Mesendoderm (in vitro differentiated cells): ENCODE results near the gene NPIPA3. TPM values are rescaled to one million over a fixed set of nuclear protein-coding genes. Genes with fewer than 3 reads are reported as not detected.
"Not testable (repeated sequence)": the region's sequence is repeated elsewhere in the genome, so short reads cannot be mapped to it uniquely, and the experiment has no call there.

ENCODE experiments used
- DNase-seq: peaks from one replicate; pipeline ENCODE4 v3.0.0; 2013
- H2AK5ac ChIP-seq: 2 replicates; pipeline ENCODE4 v1.6.1; 2013; ENCODE audit warnings: low read length, inconsistent platforms
- H2BK120ac ChIP-seq: 2 replicates; pipeline ENCODE4 v1.6.1; 2013; ENCODE audit warnings: low read depth, mild to moderate bottlenecking, low read length, moderate library complexity, mixed read lengths
- H2BK15ac ChIP-seq: replicated peaks from 2 replicates; pipeline ENCODE4 v1.6.1; 2013; ENCODE audit warnings: low read depth, mild to moderate bottlenecking, moderate library complexity
- H2BK5ac ChIP-seq: 2 replicates; pipeline ENCODE4 v1.6.1; 2013; ENCODE audit warnings: low read length, inconsistent platforms
- H3K18ac ChIP-seq: 2 replicates; pipeline ENCODE4 v1.6.1; 2013; ENCODE audit warnings: mild to moderate bottlenecking, low read length, mixed read lengths
- H3K23ac ChIP-seq: one replicate; pipeline ENCODE4 v1.6.1; 2013; ENCODE audit warnings: low read length
- H3K27ac ChIP-seq: 2 replicates; pipeline ENCODE4 v1.5.1; 2013; ENCODE audit warnings: low read depth, mild to moderate bottlenecking, inconsistent platforms, low read length, moderate library complexity
- H3K27me3 ChIP-seq: 2 replicates; pipeline ENCODE4 v1.6.1; 2013; ENCODE audit warnings: low read length, control low read depth, mild to moderate bottlenecking, inconsistent platforms; ENCODE audit not compliant: insufficient read depth, poor library complexity
- H3K36me3 ChIP-seq: 2 replicates; pipeline ENCODE4 v1.6.1; 2013; ENCODE audit warnings: low read length, inconsistent platforms; ENCODE audit not compliant: control insufficient read depth, insufficient read depth
- H3K4ac ChIP-seq: one replicate; pipeline ENCODE4 v1.6.1; 2013; ENCODE audit warnings: low read depth, mild to moderate bottlenecking, low read length, moderate library complexity
- H3K4me1 ChIP-seq: 2 replicates; pipeline ENCODE4 v1.6.1; 2013; ENCODE audit warnings: low read depth, low read length, inconsistent platforms; ENCODE audit not compliant: control insufficient read depth
- H3K4me2 ChIP-seq: 2 replicates; pipeline ENCODE4 v1.6.1; 2013; ENCODE audit warnings: low read length
- H3K4me3 ChIP-seq: 2 replicates; pipeline ENCODE4 v1.5.1; 2013; ENCODE audit warnings: mild to moderate bottlenecking, low read length
- H3K56ac ChIP-seq: one replicate; pipeline ENCODE4 v1.6.1; 2013; ENCODE audit warnings: low read length
- H3K79me1 ChIP-seq: 2 replicates; pipeline ENCODE4 v1.6.1; 2013; ENCODE audit warnings: low read length, inconsistent platforms
- H3K79me2 ChIP-seq: 2 replicates; pipeline ENCODE4 v1.6.1; 2013; ENCODE audit warnings: mild to moderate bottlenecking, low read length; ENCODE audit not compliant: control insufficient read depth, insufficient read depth
- H3K9ac ChIP-seq: 2 replicates; pipeline ENCODE4 v1.6.1; 2013; ENCODE audit warnings: low read length, inconsistent platforms
- H4K5ac ChIP-seq: one replicate; pipeline ENCODE4 v1.6.1; 2013; ENCODE audit warnings: low read length
- H4K8ac ChIP-seq: one replicate; pipeline ENCODE4 v1.6.1; 2013; ENCODE audit warnings: low read depth, mild to moderate bottlenecking, control low read depth, low read length, moderate library complexity
- WGBS: extraction: QIAGEN DNeasy Blood & Tissue Kit; methylation state at CpG from one replicate; pipeline ENCODE4 v1.1.7; 2013; ENCODE audit warnings: low lambda C conversion rate, missing lambda C conversion rate; ENCODE audit not compliant: insufficient coverage; ENCODE audit errors: extremely low coverage; 5-methylcytosine and 5-hydroxymethylcytosine counted together
- polyA plus RNA-seq, 2 experiments: library from polyadenylated mRNA; stranded (reverse); fragments of 200-250 nt; gene quantifications; one replicate each; pipeline ENCODE4 v1.2.3, GENCODE V29; 2013

The NPIPA3 gene
- polyA plus RNA-seq (2013, experiment 1 of 2) = 2.7 TPM
- 1.6 TPM for polyA plus RNA-seq (2013, experiment 2 of 2)

- not testable (repeated sequence) for H4K8ac ChIP-seq, H3K9ac ChIP-seq, H3K79me2 ChIP-seq, H3K23ac ChIP-seq, H3K4me3 ChIP-seq, H2BK120ac ChIP-seq, H3K4me2 ChIP-seq, H3K4ac ChIP-seq, H3K36me3 ChIP-seq, H3K18ac ChIP-seq, H3K27me3 ChIP-seq, H2AK5ac ChIP-seq, H2BK15ac ChIP-seq, H3K56ac ChIP-seq, H2BK5ac ChIP-seq, H4K5ac ChIP-seq, H3K4me1 ChIP-seq, H3K27ac ChIP-seq, H3K79me1 ChIP-seq, DNase-seq
- no CpG with 5 or more reads among the region's 73 CpGs for WGBS
Measured at GRCh38 chr16:14703156-14704011, at the start of gene NPIPA3. NPIPA3 (plus strand) TSS chr16:14703411; CDS start chr16:14708944, 5,533 bp downstream.

DNA sequence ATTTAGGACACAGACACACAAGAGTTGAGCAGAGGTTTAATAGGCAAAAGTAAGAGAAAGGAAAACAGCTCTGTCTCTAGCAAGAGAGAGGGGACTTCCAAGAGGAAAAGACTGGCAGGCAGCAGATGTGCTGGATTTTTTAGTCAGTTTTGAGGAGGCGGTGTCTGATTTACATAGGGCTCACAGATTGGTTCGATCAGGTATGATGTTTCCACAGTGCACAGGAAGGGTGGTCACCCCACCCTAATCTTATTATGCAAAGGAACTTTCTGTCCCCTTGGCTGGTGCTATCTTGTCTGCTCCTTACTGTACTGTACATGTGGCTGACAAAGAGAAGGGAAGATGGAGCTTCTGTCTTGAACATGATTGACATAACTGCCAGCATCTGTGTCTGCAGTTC, 45.1 kb upstream of the NPIPA3 start:
- no peak overlapping the region for H4K5ac ChIP-seq
- no peak overlapping the region for H2AK5ac ChIP-seq
- H3K4me3 ChIP-seq = no peak overlapping the region
- no peak overlapping the region for H3K9ac ChIP-seq
- H3K27ac ChIP-seq = no peak overlapping the region
- no peaks in the 10 kb centered on the region for H3K79me2 ChIP-seq
- no peak overlapping the region for H2BK120ac ChIP-seq
- no peak overlapping the region for H4K8ac ChIP-seq
- no peak for DNase-seq
- no CpG with 5 or more reads among the region's 2 CpGs for WGBS
- H2BK5ac ChIP-seq = no peak overlapping the region
- H3K36me3 ChIP-seq = peaks cover 7% of the 10 kb centered on the region
- H3K23ac ChIP-seq = no peak overlapping the region
- H2BK15ac ChIP-seq = no peak overlapping the region
- no peak overlapping the region for H3K4ac ChIP-seq
- no peak overlapping the region for H3K4me2 ChIP-seq
- no peaks in the 10 kb centered on the region for H3K27me3 ChIP-seq
- H3K4me1 ChIP-seq = no peaks in the 10 kb centered on the region
- H3K56ac ChIP-seq = no peak overlapping the region
- H3K18ac ChIP-seq = no peak overlapping the region
- no peaks in the 10 kb centered on the region for H3K79me1 ChIP-seq

GRCh38 chr16:14667347-14668266, 35.6 kb upstream of the NPIPA3 start:
- no peak overlapping the region for H3K18ac ChIP-seq
- no peaks in the 10 kb centered on the region for H3K79me2 ChIP-seq
- H3K23ac ChIP-seq = no peak overlapping the region
- H2BK120ac ChIP-seq = no peak overlapping the region
- H2BK5ac ChIP-seq = no peak overlapping the region
- no peak overlapping the region for H3K27ac ChIP-seq
- no peak overlapping the region for H2BK15ac ChIP-seq
- no peaks in the 10 kb centered on the region for H3K79me1 ChIP-seq
- peaks cover 6% of the 10 kb centered on the region for H3K36me3 ChIP-seq
- H2AK5ac ChIP-seq = no peak overlapping the region
- H3K27me3 ChIP-seq = no peaks in the 10 kb centered on the region
- H4K8ac ChIP-seq = no peak overlapping the region
- H3K4me3 ChIP-seq = no peak overlapping the region
- no peak overlapping the region for H4K5ac ChIP-seq
- no peak overlapping the region for H3K4ac ChIP-seq
- H3K9ac ChIP-seq = no peak overlapping the region
- H3K56ac ChIP-seq = no peak overlapping the region
- no peak for DNase-seq
- H3K4me1 ChIP-seq = no peaks in the 10 kb centered on the region
- WGBS = no CpG with 5 or more reads among the region's 16 CpGs
- H3K4me2 ChIP-seq = no peak overlapping the region

- no peak overlapping the region for H3K18ac ChIP-seq
- no peak overlapping the region for H3K4me2 ChIP-seq
- H2AK5ac ChIP-seq = no peak overlapping the region
- no peak overlapping the region for H4K5ac ChIP-seq
- H3K9ac ChIP-seq = no peak overlapping the region
- H3K79me2 ChIP-seq = no peaks in the 10 kb centered on the region
- no peak overlapping the region for H3K4ac ChIP-seq
- H3K4me1 ChIP-seq = no peaks in the 10 kb centered on the region
- H3K27ac ChIP-seq = no peak overlapping the region
- H3K56ac ChIP-seq = no peak overlapping the region
- no peak overlapping the region for H2BK5ac ChIP-seq
- no peak overlapping the region for H2BK120ac ChIP-seq
- H3K36me3 ChIP-seq = peaks cover 6% of the 10 kb centered on the region
- no peak for DNase-seq
- H3K23ac ChIP-seq = no peak overlapping the region
- no CpG with 5 or more reads among the region's 7 CpGs for WGBS
- H2BK15ac ChIP-seq = no peak overlapping the region
- no peak overlapping the region for H4K8ac ChIP-seq
- H3K4me3 ChIP-seq = no peak overlapping the region
- no peaks in the 10 kb centered on the region for H3K79me1 ChIP-seq
- no peaks in the 10 kb centered on the region for H3K27me3 ChIP-seq
Measured at GRCh38 chr16:14668556-14669223, 34.5 kb upstream of the NPIPA3 start.

DNA sequence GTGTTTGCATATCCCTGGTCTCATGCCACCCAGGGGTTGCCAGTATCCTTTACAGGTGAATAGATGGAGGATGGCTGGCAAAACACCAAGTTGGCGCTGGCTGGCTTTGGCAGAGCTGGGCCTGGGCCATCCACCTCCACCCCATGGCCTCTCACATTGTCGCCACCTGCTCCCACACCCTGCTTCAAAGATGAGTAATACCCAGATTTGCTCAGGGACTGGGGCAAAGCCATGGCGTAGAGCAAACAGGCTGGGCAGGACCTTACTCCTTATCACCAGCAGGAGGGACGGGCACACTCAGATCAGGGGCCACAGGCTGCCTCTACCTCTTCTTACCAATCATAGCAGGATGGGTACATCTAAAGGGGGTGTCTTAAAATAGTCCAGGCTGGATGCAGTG, 33.4 kb upstream of the NPIPA3 start:
- no CpG with 5 or more reads among the region's 4 CpGs for WGBS
- H3K79me2 ChIP-seq = no peaks in the 10 kb centered on the region
- H3K18ac ChIP-seq = no peak overlapping the region
- H3K4ac ChIP-seq = no peak overlapping the region
- no peak overlapping the region for H2AK5ac ChIP-seq
- H2BK15ac ChIP-seq = no peak overlapping the region
- H3K23ac ChIP-seq = no peak overlapping the region
- peaks cover 5% of the 10 kb centered on the region for H3K36me3 ChIP-seq
- no peak overlapping the region for H2BK5ac ChIP-seq
- H2BK120ac ChIP-seq = no peak overlapping the region
- H3K27me3 ChIP-seq = no peaks in the 10 kb centered on the region
- no peak overlapping the region for H3K27ac ChIP-seq
- H3K4me3 ChIP-seq = no peak overlapping the region
- no peaks in the 10 kb centered on the region for H3K4me1 ChIP-seq
- no peaks in the 10 kb centered on the region for H3K79me1 ChIP-seq
- DNase-seq = no peak
- no peak overlapping the region for H3K4me2 ChIP-seq
- no peak overlapping the region for H3K56ac ChIP-seq
- no peak overlapping the region for H3K9ac ChIP-seq
- H4K5ac ChIP-seq = no peak overlapping the region
- no peak overlapping the region for H4K8ac ChIP-seq
